RWPE2 (cell line): Measurements from ENCODE around the gene TSPAN6.

Source experiments
- ATAC-seq: fragments of 200-7000 bp; cut with Tn5 transposase; 3 replicates; pipeline ENCODE4 v1.9.1; 2021; ENCODE audit warnings: low read depth
- DNase-seq: peaks from one replicate; pipeline ENCODE4 v3.0.0-alpha.2; 2020; ENCODE audit warnings: low spot score
- H3K27ac ChIP-seq: fragments of 450-650 bp; 2 replicates; pipeline ENCODE4 v1.5.1; 2017; ENCODE audit warnings: mild to moderate bottlenecking; ENCODE audit not compliant: poor library complexity, severe bottlenecking
- H3K27me3 ChIP-seq: fragments of 250-450 bp; sonication (Bioruptor Pico); 2 replicates; pipeline ENCODE4 v1.5.1; 2021; ENCODE audit warnings: mild to moderate bottlenecking, moderate library complexity; ENCODE audit not compliant: insufficient read depth, poor library complexity, severe bottlenecking
- H3K36me3 ChIP-seq: fragments of 250-450 bp; sonication (Bioruptor Pico); 2 replicates; pipeline ENCODE4 v1.5.1; 2020; ENCODE audit warnings: low read depth, mild to moderate bottlenecking, moderate library complexity
- H3K4me1 ChIP-seq: fragments of 250-450 bp; sonication (Bioruptor Pico); 2 replicates; pipeline ENCODE4 v1.5.1; 2021; ENCODE audit warnings: mild to moderate bottlenecking, moderate library complexity; ENCODE audit not compliant: insufficient read depth, poor library complexity, severe bottlenecking
- H3K4me3 ChIP-seq: fragments of 250-450 bp; sonication (Bioruptor Pico); 2 replicates; pipeline ENCODE4 v1.5.1; 2021; ENCODE audit warnings: mild to moderate bottlenecking, moderate library complexity; ENCODE audit not compliant: severe bottlenecking
- H3K9me3 ChIP-seq: fragments of 250-450 bp; sonication (Bioruptor Pico); 2 replicates; pipeline ENCODE4 v1.5.1; 2021; ENCODE audit warnings: mild to moderate bottlenecking, moderate library complexity; ENCODE audit not compliant: severe bottlenecking
- CTCF ChIP-seq: fragments of 450-650 bp; IDR thresholded peaks from one replicate; pipeline ENCODE4 v1.5.1; 2017; ENCODE audit warnings: mild to moderate bottlenecking, moderate library complexity; ENCODE audit not compliant: poor library complexity, severe bottlenecking

TSPAN6 gene

GRCh38 chrX:100584611-100585010 is 52.0 kb downstream of the TSPAN6 start, which contains the start of gene TNMD:
TNMD (plus strand) TSS chrX:100584936; CDS start chrX:100585019, 83 bp downstream.
- Histone ChIP-seq H3K36me3 (no peaks in the 10 kb centered on the region), H3K27ac (no peak within 1 kb of the TSS), H3K9me3 (no peaks in the 10 kb centered on the region), H3K4me3 (no peak within 1 kb of the TSS), H3K4me1 (no peaks in the 10 kb centered on the region), H3K27me3 (no peaks in the 10 kb centered on the region)
- no peak for TF ChIP-seq CTCF
- DNase-seq: no peak
- ATAC-seq: no peak
